NCI-H146 (cell line): ENCODE measurements around the gene ARMC8.

ENCODE experiments used
- DNase-seq: peaks from one replicate; lab custom pipeline; 2025; lab: John Stamatoyannopoulos, UW

ARMC8 gene

DNA sequence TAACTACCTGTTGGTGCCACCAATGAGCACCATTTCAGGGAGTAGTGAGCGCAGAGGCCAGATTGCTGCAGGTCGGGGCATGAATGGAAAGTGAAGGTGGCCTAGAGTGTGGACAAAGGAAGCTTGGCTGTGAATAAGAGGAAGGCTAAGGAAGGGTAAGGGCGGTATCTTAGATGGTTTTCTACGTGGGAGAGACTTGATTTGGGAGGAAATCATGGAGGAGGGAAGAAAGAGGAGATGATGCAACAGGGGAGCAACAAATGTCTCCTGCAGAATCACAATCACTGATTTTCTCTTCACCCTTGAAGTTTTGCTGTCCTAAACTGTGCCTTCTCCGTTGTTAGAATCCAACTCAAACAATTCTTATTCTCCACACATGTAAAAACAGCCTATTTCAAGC, 120.8 kb downstream of the ARMC8 start:
- DNase-seq = no peak

GRCh38 chr3:138308783-138309182, 121.7 kb downstream of the ARMC8 start:
- DNase-seq = no peak

GRCh38 chr3:138310494-138310893, 123.4 kb downstream of the ARMC8 start:
- DNase-seq = no peak

DNA sequence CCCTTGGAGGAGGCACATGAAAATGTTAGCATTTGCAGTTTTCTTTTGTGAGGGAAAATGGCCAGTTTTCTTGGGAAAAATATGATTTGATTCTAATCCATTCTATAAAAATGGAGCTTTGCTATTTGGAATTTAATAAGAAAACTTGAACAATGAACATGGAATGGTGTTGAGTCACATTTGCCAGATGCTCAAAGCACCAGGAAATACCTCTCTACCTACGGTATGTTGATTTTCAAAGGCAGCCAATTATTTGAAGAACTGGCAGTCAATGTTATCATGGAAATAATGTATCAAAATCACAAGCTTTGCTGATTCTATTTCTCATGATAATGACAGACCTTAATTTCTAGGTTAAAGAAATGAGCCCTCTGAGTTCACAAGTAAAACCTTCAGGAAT, 127.7 kb downstream of the ARMC8 start:
- DNase-seq = no peak

- no peak for DNase-seq
Observed at GRCh38 chr3:138317687-138318086, 130.6 kb downstream of the ARMC8 start.

- no peak for DNase-seq
Observed at GRCh38 chr3:138323971-138324370, 136.9 kb downstream of the ARMC8 start.

DNA sequence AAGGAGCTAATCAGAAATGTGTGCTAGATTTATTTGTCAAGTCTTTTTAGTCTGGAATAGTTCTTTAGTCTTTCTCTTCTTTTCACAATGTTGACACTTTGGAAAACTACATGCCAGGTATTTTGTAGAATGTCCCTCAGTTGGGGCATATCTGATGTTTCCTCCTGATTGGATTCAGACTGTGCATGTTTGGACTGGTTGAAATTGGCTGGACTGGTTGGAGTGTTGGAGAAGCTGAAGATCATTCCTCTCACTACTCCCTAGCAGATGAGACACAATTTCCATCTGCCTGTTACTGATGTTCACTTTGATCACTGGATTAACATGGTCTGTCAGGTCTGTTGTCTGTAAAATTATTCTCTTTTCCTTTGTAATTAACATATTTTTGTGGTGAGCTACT, 138.9 kb downstream of the ARMC8 start:
- DNase-seq = no peak

GRCh38 chr3:138326866-138327595, 139.9 kb downstream of the ARMC8 start:
- no peak for DNase-seq

- no peak for DNase-seq
Observed at GRCh38 chr3:138327831-138328230, 140.7 kb downstream of the ARMC8 start.

DNA sequence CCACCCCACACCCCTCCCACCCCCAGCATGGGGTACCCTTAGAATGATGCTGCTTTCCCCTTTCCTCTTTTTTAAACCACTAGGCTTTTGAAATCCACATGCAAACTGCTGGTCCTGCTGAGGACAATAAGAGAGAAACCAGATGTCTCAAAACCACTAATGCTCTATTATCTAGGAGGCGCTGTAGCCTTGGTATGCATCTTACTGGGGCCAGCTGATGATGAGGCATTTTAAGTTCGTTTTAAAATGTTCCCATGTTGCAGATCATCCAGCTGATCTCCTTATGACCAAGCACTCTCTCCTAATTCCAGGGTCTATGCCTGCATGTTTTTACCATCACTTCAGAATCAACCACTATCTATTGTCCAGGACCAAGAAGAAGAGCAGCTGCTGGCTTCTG, 141.2 kb downstream of the ARMC8 start:
- DNase-seq = peak; percentile 19

GRCh38 chr3:138329127-138329983, 142.3 kb downstream of the ARMC8 start, which contains the start of gene NME9:
Gene NME9 (minus strand): TSS chr3:138329851. CDS start chr3:138329335, 516 bp downstream.
- DNase-seq = peak; percentile 99

DNA sequence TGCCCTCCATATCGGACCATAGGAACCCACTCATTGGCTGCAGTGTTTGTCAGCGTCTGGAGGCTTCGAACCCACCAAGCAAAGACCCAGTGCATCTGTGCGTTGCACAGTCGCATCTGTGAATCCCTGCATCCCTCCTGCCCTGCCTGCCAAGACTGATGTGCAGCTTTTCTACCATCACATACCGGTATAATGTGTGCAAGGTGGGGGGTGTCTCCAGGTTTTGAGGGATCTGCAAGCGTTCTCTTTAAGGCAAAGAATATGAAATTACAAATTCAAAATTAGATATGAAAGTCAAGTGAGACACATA, 142.8 kb downstream of the ARMC8 start:
- DNase-seq = no peak

DNA sequence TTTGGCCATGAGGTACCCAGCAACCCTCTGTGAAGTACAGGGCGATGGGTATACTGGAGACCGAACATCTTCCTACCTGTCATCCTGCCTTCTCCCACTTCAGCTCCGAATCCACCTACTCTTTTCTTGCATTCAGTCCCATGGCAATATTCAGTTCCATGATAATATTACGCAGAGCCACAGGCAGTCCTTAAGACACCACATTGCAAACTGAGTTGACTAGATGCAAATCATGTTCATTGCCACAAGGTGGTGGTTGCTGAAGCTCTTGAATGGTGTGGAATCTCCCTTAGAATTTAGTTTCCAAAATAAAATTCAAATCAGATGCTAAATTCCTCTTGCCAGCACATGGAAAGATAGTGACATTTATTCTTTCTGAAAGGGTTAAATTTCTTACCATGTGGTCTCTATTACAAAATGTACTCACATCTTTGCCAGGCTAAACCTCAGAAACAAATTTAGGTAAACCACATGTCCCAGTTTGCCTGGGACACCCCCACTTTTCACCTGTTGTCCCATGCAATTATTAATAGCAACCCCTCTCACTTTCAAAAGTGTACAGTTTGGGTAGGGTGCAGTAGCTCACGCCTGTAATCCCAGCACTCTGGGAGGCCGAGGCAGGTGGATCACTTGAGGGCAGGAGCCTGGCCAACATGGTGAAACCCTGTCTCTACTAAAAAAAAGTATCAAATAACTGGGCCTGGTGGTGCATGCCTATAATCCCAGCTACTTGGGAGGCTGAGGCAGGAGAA, 144.2 kb downstream of the ARMC8 start:
- DNase-seq = no peak

GRCh38 chr3:138332472-138333073, 145.5 kb downstream of the ARMC8 start:
- DNase-seq = peak; percentile 64

DNA sequence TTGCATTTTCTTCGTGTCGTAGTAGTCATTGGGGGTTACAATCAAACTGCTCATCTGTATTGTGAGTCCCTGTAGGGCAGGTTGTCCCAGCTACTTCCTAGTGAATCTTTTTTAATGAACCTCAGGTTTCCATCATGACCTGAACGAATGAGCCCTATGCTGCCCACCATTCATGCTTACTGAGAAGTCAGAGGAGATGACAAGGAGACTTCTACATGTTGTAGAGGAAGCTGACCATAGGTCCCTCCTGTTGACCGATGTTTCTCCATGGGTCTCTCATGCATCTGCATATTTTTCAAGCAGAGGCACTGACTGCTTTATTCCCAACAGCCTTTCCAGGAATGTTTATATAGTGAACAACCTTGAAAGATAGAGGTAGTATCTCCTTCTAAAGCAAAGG, 147.5 kb downstream of the ARMC8 start:
- DNase-seq = no peak

DNA sequence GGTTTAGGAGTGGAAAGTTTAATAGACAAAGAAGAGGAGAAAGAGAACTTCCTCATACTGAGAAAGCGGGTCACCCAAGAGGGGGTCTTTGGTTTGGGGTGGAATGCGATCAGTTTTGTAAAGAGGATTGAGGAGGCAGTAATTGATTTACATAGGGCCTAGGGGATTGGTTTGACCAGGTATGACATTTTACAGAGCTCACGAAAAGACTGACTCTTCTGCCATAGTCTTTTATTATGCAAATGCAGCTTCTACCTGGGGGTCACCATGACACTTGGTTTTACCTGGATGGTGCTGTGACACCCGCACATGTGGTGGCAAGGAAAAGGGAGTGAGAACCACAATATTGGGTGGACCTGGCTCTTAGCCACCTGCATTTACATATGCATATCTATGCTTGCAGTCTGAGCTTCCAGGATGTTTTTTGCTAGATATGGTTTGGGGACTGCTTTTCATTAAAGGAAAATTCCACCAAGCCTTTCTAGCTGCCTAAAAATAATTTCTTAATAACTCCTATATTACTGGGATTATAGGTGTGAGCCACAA, 149.4 kb downstream of the ARMC8 start:
- no peak for DNase-seq

DNA sequence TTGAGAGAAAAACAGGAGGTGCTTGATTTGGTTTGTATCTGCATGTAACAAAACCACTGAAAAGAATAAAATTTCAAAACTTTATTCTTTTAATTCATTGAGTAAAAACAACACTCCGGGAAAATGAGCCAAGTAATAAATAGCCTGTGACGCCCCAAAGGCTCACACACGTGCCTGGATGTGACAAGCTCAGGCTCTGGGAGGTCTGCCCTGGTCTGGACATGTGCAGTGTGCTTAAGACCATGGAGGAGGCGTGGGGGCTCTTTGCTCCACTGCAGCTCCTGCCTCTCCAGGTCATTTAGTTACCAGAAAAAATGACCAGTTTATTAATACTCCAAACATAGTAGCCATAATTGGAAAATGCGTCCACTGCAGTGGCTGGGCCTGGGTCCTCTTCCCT, 151.1 kb downstream of the ARMC8 start:
- DNase-seq = no peak

DNA sequence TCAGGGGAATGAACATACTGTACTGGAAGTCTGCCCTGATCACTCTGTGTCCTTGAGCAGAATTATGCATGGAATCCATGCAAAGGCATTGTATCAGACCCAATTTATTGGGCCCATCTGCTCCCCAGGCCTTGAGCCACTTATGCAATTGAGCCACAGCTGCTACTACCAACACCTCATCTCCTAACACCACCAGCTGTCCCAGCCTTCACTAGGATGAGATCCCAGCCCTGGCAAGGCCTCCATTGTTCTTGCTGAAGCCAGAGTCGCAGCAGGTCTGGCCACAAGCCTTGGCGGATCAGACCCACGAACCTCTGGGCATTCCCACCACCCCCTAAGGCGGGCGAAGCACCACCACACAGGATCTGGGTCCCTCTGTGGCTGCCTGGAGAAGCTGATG, 151.7 kb downstream of the ARMC8 start:
- no peak for DNase-seq

DNA sequence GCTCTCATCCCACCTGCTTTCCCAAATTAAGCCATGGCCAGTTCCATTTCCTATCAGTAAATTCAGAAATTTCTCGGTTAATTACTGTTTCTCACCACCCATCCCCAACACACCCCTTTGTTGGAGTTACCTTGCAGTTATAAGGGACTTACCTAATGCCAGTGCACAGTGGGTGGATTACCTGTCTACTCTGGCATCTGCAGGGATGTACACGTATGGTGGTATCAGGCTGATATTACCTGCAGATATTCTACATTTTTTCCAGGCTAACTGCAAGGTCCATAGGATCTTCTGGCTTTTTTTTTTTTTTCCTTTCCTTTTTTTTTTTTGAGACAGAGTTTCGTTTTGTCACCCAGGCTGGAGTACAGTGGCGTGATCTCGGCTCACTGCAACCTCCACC, 153.4 kb downstream of the ARMC8 start:
- DNase-seq = no peak

DNA sequence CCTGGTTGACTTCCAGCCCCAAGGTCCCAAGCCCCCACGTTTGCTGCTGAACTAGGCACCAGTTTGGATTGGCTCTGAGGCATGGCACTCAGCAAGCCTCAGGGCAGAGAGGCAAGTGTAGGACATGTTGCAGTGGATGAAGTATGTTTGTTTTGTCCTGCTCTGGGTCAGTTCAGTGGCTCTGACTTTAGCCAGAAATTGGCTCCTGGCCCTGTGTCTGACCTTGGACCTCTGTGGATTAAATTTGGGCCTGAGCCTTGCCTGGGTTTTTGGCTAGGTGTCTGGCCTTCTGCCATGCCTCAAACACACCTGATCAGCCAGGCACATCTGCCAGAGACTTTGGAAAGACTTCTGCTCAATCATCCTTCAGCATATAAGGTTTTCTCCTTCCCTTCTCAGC, 157.7 kb downstream of the ARMC8 start:
- no peak for DNase-seq
